HG03280 (cell line): Measurements from ENCODE around the gene BTRC.

Source experiments
- ATAC-seq: cut with Tn5 transposase; IDR thresholded peaks from one replicate; pipeline ENCODE4 v1.9.1; 2021; ENCODE audit warnings: mild to moderate bottlenecking, moderate library complexity; ENCODE audit not compliant: unreplicated experiment

BTRC gene

DNA sequence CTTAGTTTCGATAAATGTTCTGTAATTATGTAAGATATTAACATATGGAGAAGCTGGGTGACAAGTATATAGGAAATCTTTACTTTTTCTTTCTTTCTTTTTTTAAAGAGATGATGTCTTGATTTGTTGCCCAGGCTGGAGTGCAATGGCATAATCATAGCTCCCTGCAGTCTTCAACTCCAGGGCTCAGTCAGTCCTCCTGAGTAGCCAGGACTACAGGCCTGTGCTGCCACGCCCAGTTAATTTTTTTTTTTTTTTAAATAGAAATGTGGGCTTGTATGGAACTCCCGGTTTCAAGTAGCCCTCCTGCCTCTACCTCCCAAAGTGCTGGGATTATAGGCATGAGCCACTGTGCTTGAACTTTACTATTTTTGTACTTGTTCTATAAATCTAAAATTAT lies 122.4 kb downstream of the BTRC start:
- ATAC-seq: no peak

DNA sequence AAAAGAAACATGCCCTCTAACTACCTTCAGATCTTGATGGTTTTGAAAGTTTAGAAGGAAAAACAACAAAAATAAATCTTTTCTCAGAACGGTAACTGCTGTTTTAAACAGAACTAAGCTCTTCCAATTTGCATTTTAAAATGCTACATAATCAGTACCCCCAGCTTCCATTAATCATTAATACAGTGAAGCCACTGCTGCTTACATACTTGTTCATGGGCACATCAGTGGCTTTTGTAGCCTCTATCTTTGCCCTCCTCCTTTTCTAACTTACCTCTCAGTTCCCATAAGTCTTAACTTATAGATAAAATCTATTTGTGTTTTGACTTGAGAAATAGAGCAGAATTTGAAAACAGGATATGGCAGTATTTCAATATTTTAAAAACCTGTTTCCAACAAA lies 125.0 kb downstream of the BTRC start:
- ATAC-seq: no peak

DNA sequence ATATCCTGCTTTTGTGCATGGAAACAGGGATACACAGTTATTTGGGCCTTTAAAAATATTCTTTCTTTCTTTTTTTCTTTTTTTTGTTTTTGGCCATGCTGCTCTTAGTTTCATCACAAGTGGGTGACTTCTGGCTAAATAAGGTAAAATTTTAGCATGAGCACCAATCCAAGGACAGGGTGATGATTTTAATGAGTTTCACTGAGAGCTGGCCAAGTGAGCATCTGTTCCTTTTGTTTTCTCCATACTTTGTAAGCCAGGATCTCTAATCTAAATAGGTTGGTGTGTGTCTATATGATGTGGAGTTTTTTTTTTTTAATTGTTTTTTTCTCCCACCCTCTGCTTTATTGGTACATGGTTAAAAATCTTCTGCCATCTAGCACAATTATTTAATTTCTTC lies 127.3 kb downstream of the BTRC start:
- ATAC-seq: no peak

DNA sequence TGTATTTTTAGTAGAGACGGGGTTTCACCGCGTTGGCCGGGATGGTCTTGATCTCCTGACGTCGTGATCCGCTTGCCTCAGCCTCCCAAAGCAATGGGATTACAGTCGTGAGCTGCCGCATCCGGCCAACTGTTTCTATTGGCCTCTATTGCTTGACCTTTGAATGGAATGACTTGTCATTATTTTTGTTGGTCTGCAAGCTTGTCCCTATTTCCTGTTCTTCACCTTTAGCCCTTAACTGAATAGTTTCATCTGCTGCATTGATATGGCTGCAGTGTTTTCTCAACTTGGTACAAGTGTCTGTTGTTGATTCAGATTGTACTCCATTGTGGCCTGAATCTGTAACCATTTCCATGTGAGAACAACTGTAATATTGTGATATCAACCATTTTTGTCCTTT lies 128.6 kb downstream of the BTRC start:
- ATAC-seq: no peak

DNA sequence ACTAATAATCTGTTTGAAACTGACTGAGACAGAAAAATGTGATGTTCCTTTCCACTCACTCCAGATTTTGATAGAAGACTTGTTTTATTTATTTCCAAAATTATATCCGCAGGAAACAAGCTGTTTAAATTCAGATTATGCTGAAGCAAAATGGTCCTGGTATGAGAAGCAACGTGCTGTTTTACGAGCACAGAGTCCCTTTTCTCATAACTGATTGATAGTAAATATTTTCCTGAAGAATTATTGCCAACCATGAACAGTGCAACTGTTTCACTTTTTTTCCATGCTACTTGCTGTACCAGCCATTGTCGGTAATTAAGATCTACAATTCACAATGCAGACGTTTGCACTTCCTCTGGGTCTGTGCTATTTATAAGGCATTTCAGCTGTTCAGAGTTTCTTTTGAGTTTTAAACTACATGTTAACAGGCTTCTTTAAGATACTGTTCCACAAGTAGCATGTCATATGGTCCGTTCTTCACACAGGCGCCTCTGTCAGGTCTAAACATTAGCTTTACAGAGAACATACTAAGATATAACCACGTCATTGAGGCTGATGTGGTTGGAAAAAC lies 130.3 kb downstream of the BTRC start:
- ATAC-seq: no peak

DNA sequence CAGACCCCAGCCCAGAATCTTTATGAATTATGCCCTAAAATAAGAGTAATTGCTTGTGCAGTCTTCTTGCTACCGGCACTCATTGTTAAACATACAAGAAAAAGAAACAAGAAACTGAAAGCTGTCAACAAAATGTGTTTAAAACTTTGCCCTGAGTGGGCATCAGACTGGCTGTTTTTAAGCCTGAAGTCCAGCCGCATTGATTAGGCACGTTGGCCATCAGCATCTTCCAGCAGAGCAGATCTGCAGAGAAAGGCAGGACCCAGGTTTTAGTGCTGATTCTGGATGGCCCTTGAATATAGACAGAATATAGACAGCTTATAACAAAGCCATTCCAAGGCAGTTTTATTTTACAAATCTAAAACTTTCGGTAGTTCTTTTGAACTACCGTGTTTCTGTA lies 131.2 kb downstream of the BTRC start:
- ATAC-seq: no peak

DNA sequence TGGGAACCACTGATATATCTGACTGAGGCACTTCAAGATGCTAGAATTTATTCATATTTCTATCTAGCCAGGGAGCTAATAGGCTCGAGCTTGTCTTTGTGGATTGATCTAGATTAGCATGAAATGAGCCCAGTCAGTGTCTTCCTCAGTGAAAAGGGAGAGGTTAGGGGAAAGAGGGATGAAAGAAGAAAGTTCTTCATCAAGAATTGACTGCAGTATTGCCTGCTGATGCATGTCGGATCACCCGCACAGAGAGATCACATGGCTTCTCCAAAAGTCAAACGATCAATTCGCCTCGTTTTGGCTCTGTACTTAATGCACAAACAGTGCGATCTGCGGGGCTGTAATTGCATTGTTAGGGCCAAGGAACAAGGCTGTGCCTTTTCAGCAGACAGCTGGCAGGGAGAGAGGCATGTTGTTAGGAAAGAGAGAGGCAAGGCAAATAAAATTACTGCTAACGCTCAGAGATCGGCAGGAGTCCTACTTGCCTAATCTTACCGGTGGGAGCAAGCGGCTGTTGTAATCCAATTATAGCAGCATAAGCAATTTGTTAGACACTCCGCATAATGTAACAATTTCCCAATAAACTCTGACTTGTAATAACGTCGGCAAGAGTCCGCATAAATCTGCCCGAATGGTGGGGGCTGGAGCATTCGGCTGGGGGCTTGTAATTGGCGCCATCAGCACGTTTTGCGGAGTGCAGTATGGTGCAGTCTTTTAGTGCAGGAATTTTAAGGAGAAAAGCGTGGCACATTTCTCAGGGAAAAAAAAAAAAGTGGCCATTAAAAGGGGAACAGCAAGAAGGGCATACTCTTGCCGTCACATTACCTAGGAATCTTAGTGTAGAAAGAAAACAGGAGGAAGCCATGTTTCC lies 132.0 kb downstream of the BTRC start:
- ATAC-seq: no peak

DNA sequence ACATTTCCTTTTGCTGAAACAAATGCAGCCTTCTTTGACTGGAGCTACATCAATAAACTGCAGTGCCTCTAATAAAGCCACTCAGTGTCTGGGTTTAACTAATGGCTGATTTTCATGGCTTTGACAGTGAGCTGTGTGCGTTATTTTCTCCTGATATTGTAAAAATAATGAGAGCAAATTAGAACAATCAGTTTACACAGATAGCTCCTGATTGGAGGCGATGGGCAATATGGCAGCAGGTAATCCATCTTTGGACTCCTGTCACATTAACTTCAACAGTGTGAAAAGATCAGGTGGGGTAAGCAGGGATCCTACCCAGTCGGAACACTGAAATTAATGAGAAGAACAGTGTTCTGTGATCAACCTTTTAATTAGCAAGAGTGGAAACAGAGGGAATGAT lies 133.4 kb downstream of the BTRC start:
- ATAC-seq: no peak

DNA sequence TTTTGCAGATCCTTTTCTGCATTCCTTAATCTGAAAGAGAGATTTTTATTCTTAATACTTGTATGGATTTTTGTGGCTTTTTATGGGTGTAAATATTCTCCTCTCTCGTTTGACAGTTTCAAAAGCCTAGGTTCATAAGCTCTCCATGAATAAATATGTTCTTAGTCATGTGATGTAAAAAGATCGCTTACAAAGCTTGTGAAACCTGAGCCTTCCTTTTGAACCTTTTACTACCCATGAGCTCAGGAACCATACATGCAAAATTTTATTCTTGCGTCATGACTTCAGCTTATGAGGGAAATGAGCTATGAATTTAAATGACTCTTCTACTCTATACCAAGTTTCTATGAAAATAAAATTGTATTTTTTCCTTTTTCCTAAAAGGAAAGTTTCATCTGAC lies 135.4 kb downstream of the BTRC start:
- ATAC-seq: no peak

DNA sequence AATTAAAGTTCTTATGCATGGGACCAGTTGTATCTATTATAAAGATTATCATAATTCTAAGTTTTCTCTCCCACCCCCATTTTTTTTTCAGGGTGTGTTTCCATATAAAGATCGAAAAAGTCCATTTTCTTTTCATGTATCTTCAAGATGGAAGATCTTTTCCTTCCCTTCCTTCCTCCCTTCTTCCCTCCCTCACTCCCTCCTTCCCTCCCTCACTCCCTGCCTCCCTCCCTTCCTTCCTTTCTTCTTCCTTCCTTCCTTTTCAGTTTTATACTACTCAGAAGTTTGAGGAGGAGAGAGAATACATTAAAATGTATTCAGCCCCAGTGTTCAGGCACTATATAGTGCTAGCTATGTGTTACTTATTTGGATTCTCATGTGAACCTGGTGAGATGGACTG lies 136.1 kb downstream of the BTRC start:
- no peak for ATAC-seq

DNA sequence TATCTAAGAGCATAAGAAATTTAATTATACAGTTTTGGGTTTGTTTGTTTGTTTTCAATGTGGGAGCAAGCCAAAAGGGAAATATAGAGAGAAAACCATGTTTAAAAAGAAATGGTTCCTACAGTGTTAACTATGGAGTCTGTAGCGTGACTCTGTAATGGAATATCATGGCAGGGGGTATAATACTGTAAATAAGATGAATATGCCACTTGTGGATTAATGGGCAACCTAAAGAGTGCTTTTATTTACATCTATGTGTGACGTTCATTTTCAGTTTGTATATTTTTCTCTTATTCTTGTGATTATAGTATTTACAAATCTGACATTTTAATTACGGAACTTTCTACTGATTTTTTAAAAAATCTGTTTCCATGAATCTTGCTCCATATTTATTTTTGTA lies 138.2 kb downstream of the BTRC start:
- no peak for ATAC-seq

DNA sequence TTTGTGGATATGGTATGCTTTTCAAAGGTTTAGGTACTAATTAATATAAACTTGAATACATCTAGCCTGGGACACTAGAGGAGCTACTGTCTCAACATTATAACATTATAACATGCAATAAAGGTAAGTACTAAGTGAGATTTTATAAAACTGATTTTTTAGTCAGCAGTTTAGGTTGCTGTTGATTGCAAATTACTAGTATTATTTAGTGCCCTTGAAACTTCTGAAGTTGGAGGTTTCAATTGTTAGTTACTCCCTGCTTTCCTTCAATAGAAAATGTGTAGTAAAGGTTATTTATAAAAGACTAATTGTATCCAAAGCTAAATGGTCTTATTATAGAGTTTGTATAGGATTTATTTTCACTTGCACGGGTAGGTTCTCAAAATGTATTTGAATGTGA lies 138.8 kb downstream of the BTRC start:
- ATAC-seq: no peak

DNA sequence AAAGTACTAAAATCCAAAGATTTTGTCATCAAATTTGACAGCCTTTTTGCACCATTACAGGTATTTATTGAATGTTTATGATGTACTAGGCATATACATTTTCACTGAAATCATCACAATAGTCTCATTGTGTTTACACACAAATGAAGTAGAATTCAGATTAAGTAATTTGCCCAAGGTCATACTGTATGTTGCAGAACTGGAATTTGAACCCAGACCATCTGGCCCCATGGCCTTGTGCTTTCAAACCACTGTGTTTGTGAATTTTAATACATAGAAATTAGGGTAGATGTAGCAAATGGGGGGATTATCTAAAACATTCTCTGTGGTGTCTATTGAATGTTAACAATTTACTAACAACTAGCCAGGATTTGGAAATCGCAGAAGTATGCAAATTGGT lies 139.3 kb downstream of the BTRC start:
- ATAC-seq: no peak

DNA sequence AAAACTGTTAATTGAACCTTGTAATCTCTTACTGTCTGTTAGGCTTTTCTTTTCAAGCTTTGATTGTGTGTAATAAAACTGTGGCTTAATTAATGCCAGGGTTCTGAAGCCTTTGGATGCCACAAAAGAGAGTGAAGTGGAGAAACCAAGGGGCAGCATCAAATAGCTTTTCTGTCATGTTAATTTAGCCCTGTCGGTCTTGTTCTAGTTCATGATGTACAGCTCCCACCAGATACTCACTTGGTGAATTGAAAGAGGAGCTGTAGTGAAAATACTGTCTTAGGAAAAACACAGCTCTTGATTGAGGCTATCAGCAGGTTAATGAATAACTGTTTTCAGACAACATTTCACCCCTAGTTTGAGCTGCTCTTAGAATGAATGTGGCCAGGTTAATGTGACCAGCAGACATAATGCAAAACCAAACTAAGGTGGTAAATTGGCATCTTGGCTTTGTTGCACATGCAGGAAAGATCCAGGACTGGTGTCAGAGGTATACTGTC lies 139.9 kb downstream of the BTRC start:
- no peak for ATAC-seq

DNA sequence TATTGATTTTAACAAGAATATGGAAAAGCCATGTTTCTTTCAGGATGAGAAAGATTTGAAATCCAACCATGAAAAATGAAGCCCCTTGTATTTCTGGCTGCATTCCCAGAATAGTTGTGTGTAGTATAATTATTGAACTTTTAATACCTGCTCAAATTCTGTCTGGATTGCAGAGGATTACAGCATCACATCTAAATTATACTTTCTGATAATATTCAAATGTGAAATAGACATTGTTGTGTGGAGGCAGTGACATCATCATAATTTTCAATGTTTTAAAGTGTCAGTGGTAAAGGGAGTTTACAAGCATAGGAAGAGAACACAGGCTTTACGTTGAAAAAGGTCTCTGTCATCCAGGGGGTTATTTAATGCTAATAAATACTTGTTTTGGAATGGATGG lies 140.7 kb downstream of the BTRC start:
- ATAC-seq: no peak

DNA sequence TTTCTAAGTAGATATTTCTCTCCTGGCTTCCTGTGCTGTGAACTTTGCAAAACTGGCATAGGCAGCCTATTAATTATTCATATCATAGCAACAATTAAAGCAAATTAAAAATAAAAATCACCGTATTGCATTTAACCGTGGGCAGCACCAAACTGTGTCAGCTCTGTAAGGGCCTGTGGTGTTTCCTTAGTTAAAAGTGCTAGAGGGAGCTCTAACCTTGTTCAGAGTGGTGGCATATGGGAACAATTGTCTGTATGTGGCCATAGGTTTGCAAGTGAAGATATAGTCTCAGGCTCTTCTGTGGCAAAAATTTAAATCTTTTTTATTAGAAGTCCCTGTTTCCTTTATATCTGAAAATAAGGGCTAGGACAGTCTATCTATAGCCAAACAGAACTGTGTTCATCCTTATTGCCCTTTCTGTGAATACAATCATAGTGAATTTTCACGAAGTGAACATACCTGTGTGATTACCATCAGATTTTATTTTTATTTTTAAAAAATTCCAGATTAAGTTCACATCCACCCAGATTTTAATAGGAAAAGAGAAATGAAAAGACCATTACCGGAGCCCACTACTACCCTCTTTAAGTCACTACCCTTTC lies 141.5 kb downstream of the BTRC start:
- no peak for ATAC-seq

DNA sequence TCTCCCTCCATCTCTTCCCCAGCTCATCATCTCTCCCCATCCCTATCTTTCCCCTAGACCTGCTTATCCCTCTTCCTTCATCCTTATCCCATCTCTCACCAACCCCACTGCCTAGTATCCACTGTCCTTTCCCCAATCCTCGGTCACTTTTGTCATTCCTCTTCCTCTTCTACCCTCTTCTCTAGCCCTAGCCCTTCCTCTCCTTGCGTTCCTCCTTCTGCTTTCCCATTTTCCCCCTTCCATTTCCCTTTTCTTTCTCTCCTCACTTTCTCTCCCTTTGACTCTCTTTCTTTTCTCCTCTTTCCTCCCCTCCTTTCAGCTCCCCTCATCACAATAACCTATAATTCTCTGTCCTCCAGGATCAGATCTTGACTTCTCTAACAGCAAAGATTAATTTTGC lies 150.5 kb downstream of the BTRC start:
- ATAC-seq: no peak

DNA sequence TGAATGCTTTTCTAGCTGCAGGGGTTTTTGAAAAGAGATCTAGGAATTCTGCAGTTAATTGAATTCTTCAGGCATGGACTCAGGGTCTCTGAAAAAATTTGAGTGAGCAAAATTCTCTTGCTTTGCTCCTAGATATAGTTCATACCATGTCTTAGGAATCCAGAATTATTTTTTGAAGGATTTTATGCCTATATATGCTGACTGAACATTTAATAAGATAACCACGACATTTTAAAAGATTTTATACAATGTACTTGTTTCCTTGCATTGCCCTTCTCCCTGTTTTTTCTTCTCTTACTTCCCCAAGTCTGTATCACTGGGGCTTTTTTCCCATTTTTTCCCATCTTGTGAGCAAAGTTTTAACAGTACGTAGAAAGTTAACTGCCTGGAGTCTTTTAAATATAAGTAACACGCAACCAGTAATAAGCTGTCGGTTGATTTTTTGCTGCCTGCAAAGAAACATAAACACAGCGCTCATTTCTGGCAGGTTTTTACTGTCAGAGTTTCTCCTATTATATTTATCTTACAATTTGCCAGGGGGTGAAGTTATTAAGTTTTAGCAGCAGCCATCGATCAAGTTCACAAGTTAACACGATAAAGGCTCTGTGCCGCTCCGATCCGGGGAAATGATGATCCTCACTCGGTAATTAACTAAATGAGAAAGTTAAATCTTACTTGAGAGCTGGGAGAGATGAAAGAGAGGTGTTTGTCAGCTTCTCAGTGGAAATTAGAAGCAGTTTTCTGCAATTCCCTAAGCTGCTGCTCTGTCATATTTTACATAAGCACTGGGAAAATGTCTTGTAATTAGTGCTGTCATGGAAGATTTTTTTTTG lies 153.1 kb downstream of the BTRC start:
- ATAC-seq: no peak

DNA sequence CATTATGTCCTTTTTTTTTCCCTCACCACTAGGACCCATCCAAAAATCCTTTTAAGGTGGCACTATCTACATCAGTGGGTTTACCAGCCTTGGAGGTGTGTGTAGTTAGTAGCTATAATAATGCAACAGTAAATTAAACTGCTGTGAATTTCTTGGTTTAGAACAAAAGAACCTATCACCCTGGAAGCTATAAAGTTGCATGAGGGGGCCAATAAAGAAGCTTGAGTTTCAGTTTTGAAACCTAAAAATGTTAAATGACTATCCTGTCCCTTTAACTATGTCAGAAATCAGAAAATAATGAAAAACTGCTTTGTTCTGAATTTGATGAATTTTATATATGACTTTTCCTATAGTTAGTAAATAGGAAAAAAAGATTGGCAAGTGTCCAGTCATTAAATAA lies 153.9 kb downstream of the BTRC start:
- ATAC-seq: no peak

DNA sequence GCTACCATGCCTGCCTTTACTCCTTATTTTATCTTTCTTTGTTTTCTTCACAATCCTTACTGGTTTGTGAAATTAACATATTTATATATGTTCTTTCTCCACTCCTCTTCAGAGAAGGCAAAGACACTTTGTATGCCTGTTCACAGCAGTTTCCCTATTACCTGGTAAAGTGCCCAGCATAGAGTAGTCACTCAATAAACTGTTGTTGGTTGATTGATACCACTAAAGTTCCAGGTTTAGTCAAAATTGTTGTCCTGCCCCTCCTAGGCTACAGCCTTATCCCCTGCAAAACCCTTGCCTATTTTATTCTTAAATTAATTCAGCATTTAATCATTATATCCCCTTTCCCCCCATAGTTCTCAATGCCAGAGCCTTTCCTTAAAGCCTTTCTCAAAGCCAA lies 158.0 kb downstream of the BTRC start:
- no peak for ATAC-seq

DNA sequence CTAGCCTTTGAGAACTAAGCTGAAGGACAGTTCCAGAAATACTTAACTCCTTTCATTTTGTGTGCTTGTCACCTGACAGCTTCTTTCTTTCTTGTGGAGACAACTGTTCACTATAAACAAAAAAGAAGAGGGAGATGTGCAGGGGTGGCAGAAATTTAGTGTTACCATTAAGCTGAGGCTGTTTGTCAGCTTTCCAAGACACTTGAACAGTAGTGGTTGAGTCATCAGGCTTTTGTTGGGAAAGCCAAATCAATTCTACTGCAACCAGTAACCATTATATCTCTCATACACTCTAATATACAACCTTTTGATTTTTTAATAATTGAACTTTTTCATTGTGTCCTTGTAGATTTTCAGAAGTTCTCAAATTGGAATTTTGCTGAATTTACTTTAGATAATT lies 158.8 kb downstream of the BTRC start:
- ATAC-seq: no peak
